Choroid plexus epithelial cell (primary cell): ENCODE data around the gene TRAPPC3L.
A peak's percentile ranks its signal among the peaks of the same experiment; 100 is the strongest.

ENCODE experiments used
- DNase-seq: peaks from one replicate; pipeline ENCODE4 v3.0.0-alpha.2; 2010; ENCODE audit warnings: low read depth
- H3K4me3 ChIP-seq: 2 replicates; pipeline ENCODE4 v1.5.1; 2011; ENCODE audit warnings: low read depth, mild to moderate bottlenecking, control low read depth, low read length, moderate library complexity
- CTCF ChIP-seq: conservative IDR thresholded peaks from 2 replicates; pipeline ENCODE4 v1.5.1; 2011; ENCODE audit warnings: low read depth, mild to moderate bottlenecking, control low read depth, inconsistent platforms, low read length, moderate library complexity

Gene TRAPPC3L

GRCh38 chr6:116545651-116546050 is at the start of gene TRAPPC3L:
Gene TRAPPC3L, minus strand, starts transcription at chr6:116545684. Its CDS starts 170 bp downstream, at chr6:116545514.
- H3K4me3 ChIP-seq = no peak within 1 kb of the TSS
- TF ChIP-seq CTCF = no peak
- DNase-seq = no peak

GRCh38 chr6:116595247-116595646 is 49.8 kb upstream of the TRAPPC3L start:
- H3K4me3 ChIP-seq = no peak overlapping the region
- no peak for DNase-seq
- TF ChIP-seq CTCF = no peak

- no peak for TF ChIP-seq CTCF
- no peak overlapping the region for H3K4me3 ChIP-seq
- no peak for DNase-seq
Measured at GRCh38 chr6:116586738-116587137, 41.3 kb upstream of the TRAPPC3L start.

- DNase-seq = no peak
- TF ChIP-seq CTCF = no peak
Measured at GRCh38 chr6:116586276-116586675, 40.8 kb upstream of the TRAPPC3L start.

GRCh38 chr6:116580198-116580597 is 34.7 kb upstream of the TRAPPC3L start:
- no peak for TF ChIP-seq CTCF
- DNase-seq = peak; percentile 82
- no peak overlapping the region for H3K4me3 ChIP-seq

More at GRCh38 chr6:116586276-116586675, 40.8 kb upstream of the TRAPPC3L start:
- no peak overlapping the region for H3K4me3 ChIP-seq

GRCh38 chr6:116579143-116579542 is 33.7 kb upstream of the TRAPPC3L start:
- no peak for DNase-seq
- TF ChIP-seq CTCF = no peak

GRCh38 chr6:116578335-116578734 is 32.9 kb upstream of the TRAPPC3L start:
- H3K4me3 ChIP-seq = no peak overlapping the region
- no peak for DNase-seq
- TF ChIP-seq CTCF = no peak

More at GRCh38 chr6:116579143-116579542, 33.7 kb upstream of the TRAPPC3L start:
- no peak overlapping the region for H3K4me3 ChIP-seq
